Heart right ventricle (tissue), 16 donors: Measurements from ENCODE around the gene PRR19. TPM values are rescaled to one million over a fixed set of nuclear protein-coding genes. Genes with fewer than 3 reads are reported as not detected.

Source experiments
- ATAC-seq, 8 donors: fragments of 200-7000 bp; cut with Tn5 transposase; one replicate each; pipeline ENCODE4 v1.9.1; 2020; ENCODE audit warnings: mild to moderate bottlenecking in 8 of 8, moderate library complexity in 8 of 8, moderate number of reproducible peaks in 1 of 8
- DNase-seq, 2 donors: peaks; one replicate each; pipeline ENCODE4 v3.0.0-alpha.2; 2020
- H3K27ac ChIP-seq, 10 donors: fragments of 200-600 bp; sonication (generic) in 2 of 10; one replicate each; pipeline versions ENCODE4 v1.5.0 to v1.8.0; 2020 to 2022; ENCODE audit warnings: mild to moderate bottlenecking in 3 of 10
- H3K27me3 ChIP-seq, 7 donors: fragments of 200-600 bp; one replicate each; pipeline ENCODE4 v1.8.0; 2021 to 2022; ENCODE audit warnings: mild to moderate bottlenecking in 2 of 7
- H3K36me3 ChIP-seq, 9 donors: fragments of 200-600 bp; sonication (generic) in 1 of 9; one replicate each; pipeline versions ENCODE4 v1.5.0 to v1.8.0; 2020 to 2022; ENCODE audit warnings: mild to moderate bottlenecking in 2 of 9
- H3K4me1 ChIP-seq, 9 donors: fragments of 200-600 bp; sonication (generic) in 1 of 9; one replicate each; pipeline versions ENCODE4 v1.5.0 to v1.8.0; 2020 to 2022; ENCODE audit warnings: mild to moderate bottlenecking in 4 of 9
- H3K4me3 ChIP-seq, 10 donors: fragments of 200-600 bp; sonication (generic) in 2 of 10; one replicate each; pipeline versions ENCODE4 v1.5.0 to v1.8.0; 2020 to 2022; ENCODE audit warnings: mild to moderate bottlenecking in 7 of 10, moderate library complexity in 2 of 10
- H3K9me3 ChIP-seq, 11 donors: fragments of 200-600 bp in 10 of 11; sonication (generic) in 2 of 11; one replicate each; pipeline versions ENCODE4 v1.5.0 to v1.8.0; 2013 to 2022; ENCODE audit warnings: mild to moderate bottlenecking in 2 of 11, control low read depth in 1 of 11, moderate library complexity in 1 of 11
- WGBS, 2 donors: extraction: QIAGEN DNeasy Blood & Tissue Kit; methylation state at CpG; one replicate each; pipeline ENCODE4 v1.1.7; 2013; ENCODE audit warnings: inconsistent platforms in 1 of 2; 5-methylcytosine and 5-hydroxymethylcytosine counted together
- intact Hi-C, 10 donors: fragments of 100-400 bp; cut with DNase I; formaldehyde crosslinking; loops; one replicate each; pipeline versions ENCODE4 v1.11.1 to v1.14.2; 2022
- polyA plus RNA-seq, 2 donors: library from polyadenylated mRNA; stranded (reverse); fragments of 200-250 nt; gene quantifications; one replicate each; pipeline ENCODE4 v1.2.3, GENCODE V29; 2013
- total RNA-seq, 10 donors: library from RNA; stranded (reverse); fragmentation: NEBNext Ultra II Directional in 3 of 10; extraction: Animal tissue kit (Norgen Biotek cat#: 25700) in 3 of 10; gene quantifications; one replicate each; pipeline versions ENCODE4 v1.2.1 to v1.2.4, GENCODE V29; 2021 to 2023
- TF ChIP-seq, protein P1 (sequence below), 9 donors: fragments of 200-600 bp; sonication (generic) in 2 of 9; IDR thresholded peaks; one replicate each; pipeline versions ENCODE4 v1.5.0 to v1.8.0; 2021 to 2022; ENCODE audit warnings: antibody characterized with exemption in 9 of 9, mild to moderate bottlenecking in 5 of 9, moderate library complexity in 1 of 9
- donor health status: Arrhythmogenic right ventricular cardiomyopathy.
- donor health status: ischemic (EF 13 %, LVEDD 7.1; RV severe dilation, severe dysfunction).
- donor health status: healthy with polysubstance abuse.
- donor health status: DM: no; HTN: yes; CAD: no.
- donor health status: DM: no; HTN: no; CAD: no.
- donor health status: ischemic (EF 25% LVEDD 6.9; RV normal size, moderate dysfunction).
- donor health status: ischemic (EF 25% LVEDD 5.7; RV mildly dilated, moderate dysfunction).
- donor health status: healthy.
- donor health status: DM: yes; HTN: yes; CAD: no.
- donor health status: Ischemic cardiomyopathy.
- donor health status: ischemic (EF 35%, LVEDD 5.7; RV mildly dilated, moderate dysfunction).
- donor health status: nonischemic (EF 11% LVEDD 7.7; RV severe dilation, severe dysfunction).
- donor health status: DM: yes; HTN: yes; CAD: no.
- donor health status: PGD.
- donor health status: ischemic (EF 29% LVEDD 5.4; RV normal size, mild dysfunction).
- donor health status: nonischemic (EF 23%, LVEDD 6.1; RV moderate dilation, normal function).

The PRR19 gene
- total and polyA plus RNA-seq, 12 donors, result 0.16 to 0.21 (median 0.18) TPM; not detected in 7

DNA sequence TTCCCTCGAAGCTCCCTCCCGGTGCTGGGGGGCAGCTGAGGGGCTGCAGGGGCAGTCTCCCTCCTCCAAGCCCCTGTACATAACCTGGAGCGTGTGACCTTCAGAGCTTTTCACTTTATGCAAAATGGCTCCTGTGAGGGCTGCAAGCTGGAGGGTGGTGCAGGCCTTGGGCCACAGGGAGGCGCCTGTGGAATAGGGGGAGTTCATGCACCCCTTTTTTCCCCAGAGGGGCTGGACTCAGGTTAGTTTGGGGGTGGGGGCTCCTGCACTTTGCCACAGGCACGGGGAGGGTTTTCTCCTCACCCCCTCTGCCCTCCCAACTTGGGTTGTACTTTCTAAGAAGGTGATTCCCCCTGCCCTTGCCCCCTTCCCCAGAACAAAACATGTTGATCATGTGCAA, 6.6 kb upstream of the PRR19 start:
- Histone ChIP-seq H3K9me3 (no peaks in the 10 kb centered on the region), H3K4me1 (no peaks in the 10 kb centered on the region), H3K27me3 (no peaks in the 10 kb centered on the region), H3K4me3 (no peak overlapping the region), H3K27ac (no peak overlapping the region), H3K36me3 (peaks cover 0 to 68% (median 30%) of the 10 kb centered on the region in 9 donors)
- TF ChIP-seq, protein P1, sequence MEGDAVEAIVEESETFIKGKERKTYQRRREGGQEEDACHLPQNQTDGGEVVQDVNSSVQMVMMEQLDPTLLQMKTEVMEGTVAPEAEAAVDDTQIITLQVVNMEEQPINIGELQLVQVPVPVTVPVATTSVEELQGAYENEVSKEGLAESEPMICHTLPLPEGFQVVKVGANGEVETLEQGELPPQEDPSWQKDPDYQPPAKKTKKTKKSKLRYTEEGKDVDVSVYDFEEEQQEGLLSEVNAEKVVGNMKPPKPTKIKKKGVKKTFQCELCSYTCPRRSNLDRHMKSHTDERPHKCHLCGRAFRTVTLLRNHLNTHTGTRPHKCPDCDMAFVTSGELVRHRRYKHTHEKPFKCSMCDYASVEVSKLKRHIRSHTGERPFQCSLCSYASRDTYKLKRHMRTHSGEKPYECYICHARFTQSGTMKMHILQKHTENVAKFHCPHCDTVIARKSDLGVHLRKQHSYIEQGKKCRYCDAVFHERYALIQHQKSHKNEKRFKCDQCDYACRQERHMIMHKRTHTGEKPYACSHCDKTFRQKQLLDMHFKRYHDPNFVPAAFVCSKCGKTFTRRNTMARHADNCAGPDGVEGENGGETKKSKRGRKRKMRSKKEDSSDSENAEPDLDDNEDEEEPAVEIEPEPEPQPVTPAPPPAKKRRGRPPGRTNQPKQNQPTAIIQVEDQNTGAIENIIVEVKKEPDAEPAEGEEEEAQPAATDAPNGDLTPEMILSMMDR (IDR thresholded peaks at IDR 0.05), result no peak
- intact Hi-C loops, result loop anchor here in 4 of 10 donors (5.0 to 10.0 kb wide), 2 partner anchors 48 to 161 kb away; partner anchors contain the start of gene POU2F2 (in 1 of the 4)
- no peak for ATAC-seq
- no peak for DNase-seq
- 75 to 77% methylated on average over 5 of the region's 5 CpGs for WGBS, 2 donors

GRCh38 chr19:42295831-42296525, 6.0 kb upstream of the PRR19 start:
- peaks cover 0 to 61% (median 24%) of the 10 kb centered on the region in 9 donors for H3K36me3 ChIP-seq
- 79 to 84% methylated on average over 6 of the region's 6 CpGs for WGBS, 2 donors
- TF ChIP-seq, protein P1 (IDR thresholded peaks at IDR 0.05), result peak; percentile 81 to 97 (median 96)
- H3K27ac ChIP-seq, result peak overlapping the region in 1 of 10 donors; percentile 10
- H3K4me1 ChIP-seq, result no peaks in the 10 kb centered on the region
- ATAC-seq, result peak; percentile 59 to 86 (median 80)
- H3K27me3 ChIP-seq, result no peaks in the 10 kb centered on the region
- intact Hi-C loops, result loop anchor here in 6 of 10 donors (1.0 to 10.0 kb wide), 3 partner anchors 49 to 161 kb away; partner anchors contain the start of gene POU2F2 (in 1 of the 6)
- DNase-seq, result peak; percentile 86 to 89
- H3K9me3 ChIP-seq, result no peaks in the 10 kb centered on the region
- no peak overlapping the region for H3K4me3 ChIP-seq

DNA sequence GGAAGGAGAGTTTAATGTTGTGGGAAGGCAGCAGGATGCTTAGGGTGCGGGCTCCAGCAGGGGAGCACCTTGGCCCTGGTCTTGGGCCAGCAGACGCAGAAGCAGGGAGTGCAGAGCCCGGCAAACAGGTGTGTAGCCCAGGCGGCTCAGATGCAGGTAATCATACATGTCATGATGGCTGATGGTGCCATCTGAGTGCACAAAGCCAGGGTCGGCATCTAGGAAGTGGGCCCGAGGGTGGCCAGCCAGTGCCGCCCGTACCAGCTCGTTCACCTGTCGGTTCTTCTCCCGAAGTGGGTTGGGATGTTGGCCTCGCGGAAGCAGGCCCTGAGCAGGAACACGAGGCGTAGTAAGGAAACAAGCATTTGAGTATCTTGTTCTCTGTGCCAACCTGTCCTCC, 4.9 kb upstream of the PRR19 start:
- Histone ChIP-seq H3K27ac (no peak overlapping the region), H3K4me1 (peaks cover 0 to 9% (median 6%) of the 10 kb centered on the region in 9 donors), H3K4me3 (no peak overlapping the region), H3K27me3 (no peaks in the 10 kb centered on the region), H3K9me3 (no peaks in the 10 kb centered on the region), H3K36me3 (peaks cover 0 to 51% (median 14%) of the 10 kb centered on the region in 9 donors)
- 91 to 93% methylated on average over 15 of the region's 15 CpGs for WGBS, 2 donors
- DNase-seq, result no peak
- intact Hi-C loops, result loop anchor here in 4 of 10 donors (5.0 to 10.0 kb wide), 2 partner anchors 50 to 162 kb away; partner anchors contain the start of gene POU2F2 (in 1 of the 4)
- TF ChIP-seq, protein P1 (IDR thresholded peaks at IDR 0.05), result no peak
- no peak for ATAC-seq

DNA sequence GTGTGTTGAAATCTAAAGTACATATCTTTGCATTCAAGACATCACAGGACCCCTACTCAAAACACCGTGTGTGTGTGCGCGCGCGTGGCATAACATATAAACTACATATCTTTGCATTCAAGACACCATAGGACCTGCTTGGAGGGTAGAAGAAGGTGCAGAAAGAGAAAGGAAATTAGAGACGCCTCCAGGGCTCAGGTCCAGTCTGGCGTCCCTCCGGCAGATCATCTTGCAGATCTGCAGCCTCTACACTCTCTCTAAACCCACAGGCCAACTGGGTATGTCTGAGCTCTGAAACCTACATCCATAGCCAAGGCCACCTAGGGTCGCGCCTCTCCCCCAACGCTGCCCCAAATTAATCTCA, 1.2 kb downstream of the PRR19 start:
- TF ChIP-seq, protein P1 (IDR thresholded peaks at IDR 0.05), result no peak
- no peak overlapping the region for H3K27ac ChIP-seq
- no peaks in the 10 kb centered on the region for H3K9me3 ChIP-seq

More for the DNA sequence above, 1.2 kb downstream of the PRR19 start:
- no peaks in the 10 kb centered on the region for H3K36me3 ChIP-seq
- 65 to 72% methylated on average over 11 of the region's 11 CpGs for WGBS, 2 donors
- DNase-seq, result no peak
- peaks cover 0 to 18% (median 8%) of the 10 kb centered on the region in 9 donors for H3K4me1 ChIP-seq
- H3K27me3 ChIP-seq, result no peaks in the 10 kb centered on the region
- H3K4me3 ChIP-seq, result peak overlapping the region in 5 of 10 donors; percentile 40 to 66 (median 63)
- no peak for ATAC-seq
- intact Hi-C loops, result no loop called here
